HFF-Myc (cell line): Measurements from ENCODE around the gene RBAK.
"Not testable (repeated sequence)": the region's sequence is repeated elsewhere in the genome, so short reads cannot be mapped to it uniquely, and the experiment has no call there.

ENCODE experiments used
- DNase-seq: peaks from one replicate; pipeline ENCODE4 v3.0.0-alpha.2; 2011; ENCODE audit warnings: low read depth; ENCODE audit errors: extremely low read depth
- H3K4me3 ChIP-seq: replicated peaks from 2 replicates; pipeline ENCODE4 v1.5.1; 2011; ENCODE audit warnings: low read depth, mild to moderate bottlenecking, control low read depth, low read length
- TF ChIP-seq, protein P1 (sequence below): IDR thresholded peaks from 2 replicates; pipeline ENCODE4 v1.5.1; 2012; ENCODE audit warnings: mild to moderate bottlenecking, low read depth, low read length, control low read depth; ENCODE audit errors: missing control alignments

The RBAK gene

GRCh38 chr7:5035276-5035675 is 10.4 kb upstream of the RBAK start:
- H3K4me3 ChIP-seq = no peak overlapping the region
- TF ChIP-seq, protein P1, sequence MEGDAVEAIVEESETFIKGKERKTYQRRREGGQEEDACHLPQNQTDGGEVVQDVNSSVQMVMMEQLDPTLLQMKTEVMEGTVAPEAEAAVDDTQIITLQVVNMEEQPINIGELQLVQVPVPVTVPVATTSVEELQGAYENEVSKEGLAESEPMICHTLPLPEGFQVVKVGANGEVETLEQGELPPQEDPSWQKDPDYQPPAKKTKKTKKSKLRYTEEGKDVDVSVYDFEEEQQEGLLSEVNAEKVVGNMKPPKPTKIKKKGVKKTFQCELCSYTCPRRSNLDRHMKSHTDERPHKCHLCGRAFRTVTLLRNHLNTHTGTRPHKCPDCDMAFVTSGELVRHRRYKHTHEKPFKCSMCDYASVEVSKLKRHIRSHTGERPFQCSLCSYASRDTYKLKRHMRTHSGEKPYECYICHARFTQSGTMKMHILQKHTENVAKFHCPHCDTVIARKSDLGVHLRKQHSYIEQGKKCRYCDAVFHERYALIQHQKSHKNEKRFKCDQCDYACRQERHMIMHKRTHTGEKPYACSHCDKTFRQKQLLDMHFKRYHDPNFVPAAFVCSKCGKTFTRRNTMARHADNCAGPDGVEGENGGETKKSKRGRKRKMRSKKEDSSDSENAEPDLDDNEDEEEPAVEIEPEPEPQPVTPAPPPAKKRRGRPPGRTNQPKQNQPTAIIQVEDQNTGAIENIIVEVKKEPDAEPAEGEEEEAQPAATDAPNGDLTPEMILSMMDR = no peak
- no peak for DNase-seq

- H3K4me3 ChIP-seq = no peak overlapping the region
Observed at GRCh38 chr7:5036446-5036845, 9.2 kb upstream of the RBAK start.

GRCh38 chr7:5041047-5041446 is 4.6 kb upstream of the RBAK start:
- no peak overlapping the region for H3K4me3 ChIP-seq
- DNase-seq = no peak
- TF ChIP-seq, protein P1 = no peak

More at GRCh38 chr7:5036446-5036845, 9.2 kb upstream of the RBAK start:
- DNase-seq = no peak
- TF ChIP-seq, protein P1 = no peak

DNA sequence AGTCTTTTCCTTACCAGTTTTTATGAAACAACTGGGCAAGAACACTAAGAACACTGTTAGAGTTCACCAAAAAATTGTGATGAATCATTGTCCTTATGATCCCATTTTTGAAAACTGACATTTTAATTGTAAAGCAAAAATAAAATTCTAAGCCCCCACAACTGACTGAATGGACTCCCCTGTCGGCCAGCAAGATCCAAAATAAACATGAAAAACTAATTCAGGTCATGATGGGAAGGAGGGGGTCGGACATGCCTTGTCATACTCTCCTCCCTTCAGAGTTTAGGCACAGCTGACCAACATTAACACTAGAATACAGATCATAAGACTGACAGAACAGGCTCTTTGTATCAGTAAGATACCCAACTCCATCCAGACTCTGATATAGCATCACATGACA is 2.0 kb upstream of the RBAK start:
- H3K4me3 ChIP-seq = no peak overlapping the region
- no peak for DNase-seq
- TF ChIP-seq, protein P1 = no peak

GRCh38 chr7:5046397-5046732 is 705 bp downstream of the RBAK start:
- peak overlapping the region; percentile 77 for H3K4me3 ChIP-seq
- not testable (repeated sequence) for DNase-seq

DNA sequence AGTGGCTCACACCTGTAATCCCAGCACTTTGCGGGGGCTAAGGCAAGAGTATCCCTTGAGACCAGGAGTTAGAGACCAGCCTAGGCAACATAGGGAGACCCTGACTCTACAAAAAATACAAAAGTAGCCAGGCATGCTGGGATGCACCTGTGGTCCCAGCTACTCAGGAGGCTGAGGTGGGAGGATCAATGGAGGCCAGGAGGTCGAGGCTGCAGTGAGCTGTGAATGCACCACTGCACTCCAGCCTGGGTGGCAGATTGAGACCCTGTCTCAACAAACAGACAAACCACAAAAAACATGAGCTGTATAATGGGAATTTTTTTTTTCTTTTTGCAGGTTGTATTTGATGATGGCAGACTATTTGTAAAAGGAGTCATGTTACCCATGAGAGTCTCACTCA is 1.5 kb downstream of the RBAK start:
- DNase-seq = not testable (repeated sequence)
- H3K4me3 ChIP-seq = peak overlapping the region; percentile 77; the same call in 1 of the 2 replicates

GRCh38 chr7:5050676-5051075 is 5.0 kb downstream of the RBAK start:
- TF ChIP-seq, protein P1 = no peak
- no peak overlapping the region for H3K4me3 ChIP-seq
- no peak for DNase-seq

DNA sequence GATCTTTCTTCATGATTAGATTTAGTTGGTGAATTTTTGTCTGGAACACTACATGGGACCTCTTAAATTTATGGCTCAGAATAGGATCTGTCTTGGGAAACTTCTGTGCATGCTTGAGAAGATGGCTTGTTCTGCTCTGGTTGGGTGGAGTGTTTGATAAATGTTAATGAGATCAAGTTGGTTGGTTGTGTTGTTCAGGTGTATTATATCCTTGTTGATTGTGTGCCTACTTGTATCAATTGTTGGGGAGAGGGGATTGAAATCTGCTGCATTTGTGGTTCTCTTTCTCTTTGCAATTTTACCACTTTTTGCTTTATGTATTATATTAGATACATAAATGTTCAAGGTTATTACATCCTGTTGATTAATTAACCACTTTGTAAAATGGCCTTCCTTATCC is 6.1 kb downstream of the RBAK start:
- DNase-seq, H3K4me3 ChIP-seq: not testable (repeated sequence)

GRCh38 chr7:5053175-5053574 is 7.5 kb downstream of the RBAK start:
- no peak for DNase-seq
- no peak overlapping the region for H3K4me3 ChIP-seq
- TF ChIP-seq, protein P1 = no peak
